ENCODE measurements around the gene PCDH9.

PCDH9 gene

GRCh38 chr13:66501181-66501580, 729.0 kb downstream of the PCDH9 start:
- no peaks in the 10 kb centered on the region for H3F3A ChIP-seq (ENCODE audit: low read depth)
- H3K9ac ChIP-seq (ENCODE audit: low read depth, low read length, poor library complexity, severe bottlenecking), result no peak overlapping the region
- H3K4me2 ChIP-seq (ENCODE audit: low read depth, low read length, poor library complexity, severe bottlenecking), result no peak overlapping the region
- H2AFZ ChIP-seq (ENCODE audit: low read length), result no peak overlapping the region
- no peaks in the 10 kb centered on the region for H3K79me2 ChIP-seq (ENCODE audit: insufficient read depth, low read length)
- H3K9me2 ChIP-seq (replicated peaks; ENCODE audit: low read depth, low read length), result no peaks in the 10 kb centered on the region
- no peaks in the 10 kb centered on the region for H3K9me3 ChIP-seq (ENCODE audit: insufficient read depth, low read depth, low read length)
- no peaks in the 10 kb centered on the region for H3K4me1 ChIP-seq (ENCODE audit: insufficient read depth, low read length, poor library complexity, severe bottlenecking)
- H3K27me3 ChIP-seq (ENCODE audit: insufficient read depth, low read length, poor library complexity, severe bottlenecking), result no peaks in the 10 kb centered on the region
- no peaks in the 10 kb centered on the region for H3K36me3 ChIP-seq (ENCODE audit: insufficient read depth, low read length)
- H4K20me1 ChIP-seq (ENCODE audit: insufficient read depth, low read length, poor library complexity, severe bottlenecking), result no peaks in the 10 kb centered on the region
- H3K4me3 ChIP-seq (ENCODE audit: low read length, poor library complexity, severe bottlenecking), result no peak overlapping the region
- TF ChIP-seq EZH2phosphoT487 (IDR thresholded peaks at IDR 0.05; ENCODE audit: borderline replicate concordance) (no peak), CTCF (conservative IDR thresholded peaks at IDR 0.05; ENCODE audit: low read length) (no peak)

GRCh38 chr13:66492479-66492878, 737.7 kb downstream of the PCDH9 start:
- Histone ChIP-seq H3K4me3 (ENCODE audit: low read length, poor library complexity, severe bottlenecking) (no peak overlapping the region), H3K4me2 (ENCODE audit: low read depth, low read length, poor library complexity, severe bottlenecking) (no peak overlapping the region), H4K20me1 (ENCODE audit: insufficient read depth, low read length, poor library complexity, severe bottlenecking) (no peaks in the 10 kb centered on the region), H3F3A (ENCODE audit: low read depth) (no peaks in the 10 kb centered on the region), H3K27me3 (ENCODE audit: insufficient read depth, low read length, poor library complexity, severe bottlenecking) (no peaks in the 10 kb centered on the region), H3K9me3 (ENCODE audit: insufficient read depth, low read depth, low read length) (no peaks in the 10 kb centered on the region), H2AFZ (ENCODE audit: low read length) (no peak overlapping the region), H3K79me2 (ENCODE audit: insufficient read depth, low read length) (no peaks in the 10 kb centered on the region), H3K4me1 (ENCODE audit: insufficient read depth, low read length, poor library complexity, severe bottlenecking) (no peaks in the 10 kb centered on the region), H3K9me2 (replicated peaks; ENCODE audit: low read depth, low read length) (0 out of 2 replicates have a peak, but pooled peaks cover 4% of the 10 kb centered on the region), H3K9ac (ENCODE audit: low read depth, low read length, poor library complexity, severe bottlenecking) (no peak overlapping the region), H3K36me3 (ENCODE audit: insufficient read depth, low read length) (no peaks in the 10 kb centered on the region)
- TF ChIP-seq EZH2phosphoT487 (IDR thresholded peaks at IDR 0.05; ENCODE audit: borderline replicate concordance) (no peak), CTCF (conservative IDR thresholded peaks at IDR 0.05; ENCODE audit: low read length) (peak; percentile 32)

GRCh38 chr13:66491251-66491650, 738.9 kb downstream of the PCDH9 start:
- no peak overlapping the region for H3K4me2 ChIP-seq (ENCODE audit: low read depth, low read length, poor library complexity, severe bottlenecking)
- H3K9ac ChIP-seq (ENCODE audit: low read depth, low read length, poor library complexity, severe bottlenecking), result no peak overlapping the region
- H3K9me2 ChIP-seq (replicated peaks; ENCODE audit: low read depth, low read length), result 0 out of 2 replicates have a peak, but pooled peaks cover 4% of the 10 kb centered on the region
- no peaks in the 10 kb centered on the region for H3K4me1 ChIP-seq (ENCODE audit: insufficient read depth, low read length, poor library complexity, severe bottlenecking)
- TF ChIP-seq EZH2phosphoT487 (IDR thresholded peaks at IDR 0.05; ENCODE audit: borderline replicate concordance) (no peak), CTCF (conservative IDR thresholded peaks at IDR 0.05; ENCODE audit: low read length) (no peak)
- no peak overlapping the region for H3K4me3 ChIP-seq (ENCODE audit: low read length, poor library complexity, severe bottlenecking)
- no peak overlapping the region for H2AFZ ChIP-seq (ENCODE audit: low read length)
- H3F3A ChIP-seq (ENCODE audit: low read depth), result no peaks in the 10 kb centered on the region
- no peaks in the 10 kb centered on the region for H3K79me2 ChIP-seq (ENCODE audit: insufficient read depth, low read length)
- no peaks in the 10 kb centered on the region for H4K20me1 ChIP-seq (ENCODE audit: insufficient read depth, low read length, poor library complexity, severe bottlenecking)
- no peaks in the 10 kb centered on the region for H3K9me3 ChIP-seq (ENCODE audit: insufficient read depth, low read depth, low read length)
- no peaks in the 10 kb centered on the region for H3K36me3 ChIP-seq (ENCODE audit: insufficient read depth, low read length)
- H3K27me3 ChIP-seq (ENCODE audit: insufficient read depth, low read length, poor library complexity, severe bottlenecking), result no peaks in the 10 kb centered on the region

Data from Loucy (cell line).